ENCODE data around the gene SPOCK2. TPM values are rescaled to one million over a fixed set of nuclear protein-coding genes. Genes with fewer than 3 reads are reported as not detected.

Gene SPOCK2
- total RNA-seq, 4 donors from 2014 or later, result 2.1 to 9.9 (median 5.0) TPM

- TF ChIP-seq CTCF (IDR thresholded peaks at IDR 0.05) (no peak), EP300 (IDR thresholded peaks at IDR 0.05) (no peak), POLR2A (IDR thresholded peaks at IDR 0.05) (no peak)
- 79 to 84% methylated on average over 9 to 14 of the region's 14 CpGs for WGBS, 2 donors
- Histone ChIP-seq H3K9me3 (no peaks in the 10 kb centered on the region), H3K27ac (no peak overlapping the region), H3K36me3 (no peaks in the 10 kb centered on the region), H3K4me3 (no peak overlapping the region), H3K4me1 (no peaks in the 10 kb centered on the region), H3K27me3 (no peaks in the 10 kb centered on the region)
- no peak for DNase-seq (ENCODE audit: low spot score in 2 of 2)
Measured at GRCh38 chr10:72080042-72080975, 8.0 kb downstream of the SPOCK2 start.

GRCh38 chr10:72079356-72079755, 9.0 kb downstream of the SPOCK2 start:
- H3K27me3 ChIP-seq, result no peaks in the 10 kb centered on the region
- H3K4me1 ChIP-seq, result no peaks in the 10 kb centered on the region
- TF ChIP-seq POLR2A (IDR thresholded peaks at IDR 0.05) (no peak), CTCF (IDR thresholded peaks at IDR 0.05) (no peak), EP300 (IDR thresholded peaks at IDR 0.05) (no peak)
- no peak for DNase-seq (ENCODE audit: low spot score in 2 of 2)
- H3K4me3 ChIP-seq, result no peak overlapping the region
- no peaks in the 10 kb centered on the region for H3K9me3 ChIP-seq
- H3K36me3 ChIP-seq, result no peaks in the 10 kb centered on the region
- H3K27ac ChIP-seq, result no peak overlapping the region
- 77 to 81% methylated on average over 4 to 5 of the region's 5 CpGs for WGBS, 2 donors

- TF ChIP-seq EP300 (IDR thresholded peaks at IDR 0.05) (no peak), CTCF (IDR thresholded peaks at IDR 0.05) (no peak), POLR2A (IDR thresholded peaks at IDR 0.05) (no peak)
- no peaks in the 10 kb centered on the region for H3K4me1 ChIP-seq
- H3K27ac ChIP-seq, result no peak overlapping the region
- no peaks in the 10 kb centered on the region for H3K27me3 ChIP-seq
- H3K9me3 ChIP-seq, result no peaks in the 10 kb centered on the region
- WGBS, 2 donors, result 87 to 89% methylated on average over 20 of the region's 20 CpGs
- no peak overlapping the region for H3K4me3 ChIP-seq
- DNase-seq (ENCODE audit: low spot score in 2 of 2), result no peak
- peaks cover 0 to 6% (median 0%) of the 10 kb centered on the region in 3 donors for H3K36me3 ChIP-seq
Measured at GRCh38 chr10:72077275-72077990, 10.9 kb downstream of the SPOCK2 start.

- no peak for TF ChIP-seq CTCF (IDR thresholded peaks at IDR 0.05)
- TF ChIP-seq EP300 (IDR thresholded peaks at IDR 0.05), result no peak
- no peak for TF ChIP-seq POLR2A (IDR thresholded peaks at IDR 0.05)
- no peak for DNase-seq (ENCODE audit: low spot score in 2 of 2)
- 48 to 58% methylated on average over 5 of the region's 5 CpGs for WGBS, 2 donors
- Histone ChIP-seq H3K4me1 (no peaks in the 10 kb centered on the region), H3K27ac (no peak overlapping the region), H3K27me3 (no peaks in the 10 kb centered on the region), H3K9me3 (peaks cover 0 to 4% (median 0%) of the 10 kb centered on the region in 4 donors), H3K4me3 (no peak overlapping the region), H3K36me3 (peaks cover 0 to 12% (median 0%) of the 10 kb centered on the region in 3 donors)
Measured at GRCh38 chr10:72076756-72077155, 11.6 kb downstream of the SPOCK2 start.
